ENCODE results near the gene PITPNC1.

GRCh38 chr17:67500261-67500660 is 123.2 kb downstream of the PITPNC1 start:
- TF ChIP-seq CTCF (IDR thresholded peaks at IDR 0.05) (no peak), ZFX (IDR thresholded peaks at IDR 0.05; ENCODE audit: borderline replicate concordance) (no peak)
